GM21576 (cell line): ENCODE data around the gene RAB6B.

Source experiments
- ATAC-seq: cut with Tn5 transposase; IDR thresholded peaks from one replicate; pipeline ENCODE4 v1.9.1; 2021; ENCODE audit warnings: mild to moderate bottlenecking, moderate library complexity; ENCODE audit not compliant: unreplicated experiment

RAB6B gene

DNA sequence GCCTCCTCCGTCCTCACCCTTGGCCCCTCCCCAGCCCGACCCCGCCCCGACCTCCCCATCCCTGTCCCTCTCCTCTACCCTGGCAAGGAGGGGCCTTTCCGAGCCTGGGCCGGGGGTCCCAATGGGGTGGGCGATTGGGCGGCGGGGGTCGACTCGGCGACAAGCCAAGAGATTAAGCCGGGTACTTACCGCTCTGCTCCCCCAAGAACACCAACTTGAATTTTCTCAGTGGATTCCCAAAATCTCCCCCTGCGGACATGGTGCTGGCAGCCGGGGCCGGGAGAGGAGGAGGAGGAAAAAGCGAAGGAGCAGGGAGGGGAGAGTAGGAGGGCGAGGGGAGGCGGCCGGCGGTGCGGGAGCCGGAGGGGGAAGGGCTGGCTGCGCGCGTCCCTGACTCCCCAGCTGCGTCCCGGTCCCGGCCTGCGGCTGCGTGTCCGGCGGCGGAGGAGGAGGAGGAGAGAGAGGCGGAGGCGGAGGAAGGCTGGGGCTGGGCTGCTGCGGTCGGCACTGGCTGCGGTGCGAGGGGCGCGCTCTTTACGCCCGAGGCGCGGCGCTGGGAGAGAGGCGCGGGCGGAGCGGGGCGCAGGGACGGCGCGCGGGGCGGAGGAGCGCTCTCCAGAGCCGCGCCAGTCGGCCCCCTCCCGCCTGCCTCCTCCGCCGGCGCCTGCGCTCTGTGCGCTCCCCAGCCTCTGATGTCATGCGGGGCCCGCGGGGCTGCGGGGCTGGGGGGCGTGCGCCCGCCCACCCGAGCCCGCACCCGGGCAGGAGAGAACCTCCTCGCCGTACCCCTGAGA, at the start of gene RAB6B:
Gene RAB6B, minus strand, starts transcription at position 675 of the 794 bp plus-strand sequence. Its CDS starts 416 bp downstream, at position 259.
- no peak for ATAC-seq

GRCh38 chr3:133944641-133945380, 49.1 kb upstream of the RAB6B start:
- no peak for ATAC-seq

GRCh38 chr3:133944181-133944580, 48.5 kb upstream of the RAB6B start:
- no peak for ATAC-seq

DNA sequence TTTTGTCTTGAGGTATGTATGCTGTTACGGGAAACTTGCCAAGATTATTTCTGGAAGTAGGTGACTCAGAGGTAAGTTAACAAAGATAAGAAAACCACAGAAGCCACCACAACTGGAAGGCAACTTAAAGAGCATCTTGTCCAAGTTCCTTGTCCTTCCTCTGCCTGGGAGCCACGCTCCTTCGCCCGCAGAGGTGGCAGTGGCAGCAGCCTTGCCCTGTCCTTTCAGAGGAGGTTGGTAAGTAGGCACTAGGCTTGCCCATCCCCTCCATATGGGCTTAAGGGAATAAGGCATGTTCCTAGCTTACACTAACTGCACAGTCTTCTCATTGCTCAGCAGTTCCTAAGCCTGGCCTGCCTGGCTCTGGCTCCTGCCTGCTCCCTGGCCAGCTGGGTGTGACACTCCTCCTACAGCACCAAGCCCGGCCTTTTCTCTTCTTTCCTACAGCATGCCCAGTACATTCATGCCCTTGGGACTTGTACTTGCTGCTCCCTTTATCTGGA, 48.0 kb upstream of the RAB6B start:
- ATAC-seq, result no peak

DNA sequence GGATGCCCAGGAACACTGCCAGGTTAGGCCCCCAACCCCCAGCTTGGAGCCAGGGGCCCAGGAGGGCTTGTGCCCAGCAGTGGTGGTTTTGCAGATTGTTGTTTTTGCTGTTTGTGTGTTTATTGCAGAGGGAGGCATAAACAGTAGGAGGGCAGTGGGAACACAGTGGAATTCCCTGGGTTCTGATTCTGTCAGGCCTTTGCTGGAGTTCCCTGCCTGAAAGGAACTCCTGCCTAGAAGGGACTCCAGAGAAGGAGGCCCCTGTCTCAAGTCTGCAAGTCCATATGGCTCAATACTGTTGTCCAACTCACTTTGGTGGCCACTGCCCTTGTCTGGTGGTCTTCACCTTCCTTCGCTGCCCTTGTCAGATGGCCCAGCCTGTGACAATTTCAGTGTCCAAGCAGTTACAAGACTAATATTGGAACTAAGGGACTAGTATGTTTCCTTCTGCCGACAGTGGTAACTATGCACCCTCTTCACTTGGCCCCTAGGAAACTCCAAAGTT, 47.4 kb upstream of the RAB6B start:
- ATAC-seq, result no peak

DNA sequence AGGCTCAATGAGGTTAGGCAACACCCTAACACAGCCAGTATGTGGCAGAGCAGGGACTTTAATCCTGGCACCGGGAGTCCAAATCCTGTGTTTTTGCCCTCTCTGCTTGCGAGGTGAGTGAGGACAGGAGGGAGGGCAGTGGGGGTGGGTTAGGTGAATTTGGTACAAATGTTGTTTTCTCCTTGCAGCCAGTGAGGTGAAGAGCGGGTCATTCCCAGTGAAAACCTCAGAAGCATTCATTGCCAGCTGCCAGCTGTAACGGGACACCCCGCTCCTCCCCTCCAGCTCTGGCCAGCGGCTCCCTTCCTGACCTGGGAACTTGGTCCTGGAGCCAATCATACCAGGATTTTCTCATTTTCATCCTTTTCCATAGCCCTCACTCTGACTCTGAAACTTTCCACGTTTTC, 45.7 kb upstream of the RAB6B start:
- no peak for ATAC-seq

DNA sequence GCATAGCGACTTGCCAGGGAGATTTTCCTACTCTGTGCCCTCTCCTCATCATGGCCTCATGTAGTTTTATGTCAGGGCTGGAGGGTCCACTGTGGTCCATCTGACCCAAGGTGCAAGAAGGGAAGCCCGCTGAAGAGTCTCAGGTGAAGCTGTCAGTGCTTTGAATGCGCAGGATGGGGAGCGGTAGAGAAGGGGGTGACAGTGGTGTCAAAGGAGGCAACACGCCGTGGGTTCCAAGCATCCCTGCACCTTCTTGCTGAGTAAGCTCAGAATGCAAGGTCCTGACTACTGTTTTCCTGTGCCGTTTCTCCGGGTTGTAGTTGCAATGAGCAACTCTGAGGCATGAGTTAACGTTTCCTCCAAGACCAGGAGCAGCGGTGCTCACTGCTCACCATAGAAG, 44.9 kb upstream of the RAB6B start:
- no peak for ATAC-seq

GRCh38 chr3:133939463-133939835, 43.8 kb upstream of the RAB6B start:
- no peak for ATAC-seq

- no peak for ATAC-seq
Observed at GRCh38 chr3:133938770-133939462, 43.2 kb upstream of the RAB6B start.

- no peak for ATAC-seq
Observed at GRCh38 chr3:133937756-133938601, 42.3 kb upstream of the RAB6B start.

- ATAC-seq, result no peak
Observed at GRCh38 chr3:133937061-133937686, 41.5 kb upstream of the RAB6B start.

DNA sequence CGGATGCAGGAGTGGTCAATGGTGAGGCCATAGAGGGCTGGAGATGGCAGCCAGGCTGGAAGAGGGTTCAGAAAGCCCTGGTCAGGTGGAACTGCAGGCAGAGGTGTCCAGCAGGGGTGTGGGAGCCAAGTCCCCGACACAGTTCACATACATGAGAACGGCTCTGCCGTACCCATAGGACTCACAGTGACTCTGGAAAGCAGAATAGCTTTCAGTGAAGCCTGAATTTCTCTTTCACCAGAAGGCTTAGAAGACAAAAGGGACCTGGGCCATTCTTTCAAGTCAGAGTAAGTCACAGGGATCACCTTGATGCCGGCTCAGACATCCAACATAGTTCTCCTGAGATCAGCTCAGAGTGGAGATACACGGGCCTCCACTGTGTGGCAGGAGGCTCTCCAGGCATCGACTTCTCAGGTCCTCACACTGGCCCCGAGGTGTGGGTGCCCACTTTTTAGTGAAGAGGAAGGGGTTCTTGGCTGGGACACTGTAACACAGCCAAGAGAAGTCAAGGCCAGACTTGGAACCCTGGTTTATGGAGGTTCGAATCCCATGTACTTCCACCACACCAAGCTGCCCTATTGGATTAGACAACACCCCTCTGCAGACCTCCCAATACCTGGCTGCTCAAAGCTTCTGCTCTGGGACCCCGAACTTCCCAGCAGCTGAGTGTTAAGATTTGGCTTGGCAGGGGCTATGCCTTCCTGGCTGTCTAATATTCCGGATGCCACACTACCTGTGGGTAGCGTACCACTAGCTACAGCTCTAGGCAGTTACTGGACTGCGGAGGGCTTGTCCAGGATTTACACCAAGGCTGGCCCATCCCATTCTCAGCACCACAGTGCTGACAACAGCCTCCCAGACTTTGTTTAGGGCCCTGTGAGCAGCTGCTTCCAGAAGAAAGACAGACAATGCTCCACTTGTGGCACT, 40.4 kb upstream of the RAB6B start:
- ATAC-seq, result no peak

DNA sequence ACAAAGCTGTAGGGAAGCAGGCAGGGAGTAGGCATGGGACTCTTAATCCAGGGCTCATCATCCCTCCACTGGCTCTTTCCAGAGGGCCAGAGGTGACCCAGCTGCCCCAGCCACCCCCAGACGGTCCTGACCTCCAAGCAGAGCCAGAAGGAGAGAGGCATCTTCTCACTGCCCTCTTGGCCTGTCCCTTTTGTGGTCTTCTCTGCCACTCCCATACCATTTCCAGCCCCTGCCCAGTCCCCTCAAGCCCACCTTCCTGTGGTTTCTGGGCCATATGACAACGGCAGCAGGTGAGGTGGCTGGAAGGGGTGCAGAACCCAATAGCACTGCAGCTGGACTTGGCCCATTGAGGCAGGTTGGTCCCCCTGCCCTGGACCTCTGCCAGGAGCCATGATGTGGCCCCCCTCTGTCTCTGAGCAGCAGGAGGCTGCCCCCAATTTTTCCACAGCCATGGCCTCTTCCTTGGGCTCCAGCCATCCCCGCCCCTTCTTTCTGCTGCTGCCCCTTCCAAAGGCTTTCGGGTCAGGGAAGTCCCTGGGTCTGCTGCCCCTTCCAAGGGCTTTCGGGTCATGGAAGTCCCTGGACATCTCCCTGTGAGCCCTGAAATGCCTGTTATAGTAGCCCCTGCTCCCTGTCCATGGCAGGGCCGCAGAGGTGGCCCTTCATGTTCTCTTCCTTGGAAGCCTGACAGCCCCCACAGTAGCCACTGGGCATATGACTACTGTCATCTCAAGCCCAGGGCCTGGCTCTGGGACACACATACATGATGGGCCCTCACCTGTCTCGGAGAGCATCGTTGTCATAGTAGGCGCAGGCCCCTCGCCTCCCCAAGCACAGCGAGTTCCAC, 39.5 kb upstream of the RAB6B start:
- no peak for ATAC-seq

DNA sequence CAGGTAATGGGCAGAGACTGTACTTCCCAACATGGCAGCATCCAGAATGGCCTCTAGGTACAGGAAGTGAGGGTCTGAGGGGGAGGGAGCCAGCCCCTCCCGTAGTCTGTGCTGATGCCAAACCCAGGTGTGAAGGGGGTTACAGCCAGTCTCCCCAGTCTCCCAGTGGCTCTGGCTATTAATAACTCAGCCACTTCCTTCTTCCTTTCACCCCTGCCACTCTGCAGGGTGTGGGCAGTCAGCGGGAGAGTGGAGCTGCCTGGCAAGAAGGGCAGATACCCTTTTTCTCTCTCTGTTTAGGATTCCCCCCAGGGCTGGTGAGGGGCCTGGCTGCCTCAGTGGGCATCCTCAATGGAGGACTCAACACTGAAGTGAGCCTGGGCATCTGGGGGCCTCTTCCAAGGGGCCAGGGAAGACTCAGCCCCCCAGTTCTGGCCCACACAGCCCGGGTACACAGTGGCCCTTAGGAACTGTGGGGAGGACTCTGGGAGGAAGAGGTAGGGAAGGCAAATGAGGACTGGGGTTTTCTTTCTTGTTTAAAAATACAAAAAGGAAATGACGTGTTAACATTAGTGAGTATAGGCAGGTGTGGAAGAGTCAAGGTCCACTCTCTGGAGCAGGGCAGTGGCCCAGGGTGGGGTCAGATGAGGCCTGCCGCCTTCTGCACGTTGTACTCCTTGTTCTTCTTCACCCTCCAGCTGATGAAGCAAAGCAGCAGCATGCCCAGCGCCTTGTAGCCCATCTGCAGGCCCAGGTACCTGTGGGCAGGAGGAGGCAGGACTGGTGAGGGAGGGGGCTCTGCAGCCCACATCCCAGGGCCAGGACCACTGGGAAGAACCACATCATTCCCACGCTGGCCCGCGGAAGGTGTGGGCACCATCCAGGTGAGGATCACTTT, 38.6 kb upstream of the RAB6B start:
- ATAC-seq, result no peak

DNA sequence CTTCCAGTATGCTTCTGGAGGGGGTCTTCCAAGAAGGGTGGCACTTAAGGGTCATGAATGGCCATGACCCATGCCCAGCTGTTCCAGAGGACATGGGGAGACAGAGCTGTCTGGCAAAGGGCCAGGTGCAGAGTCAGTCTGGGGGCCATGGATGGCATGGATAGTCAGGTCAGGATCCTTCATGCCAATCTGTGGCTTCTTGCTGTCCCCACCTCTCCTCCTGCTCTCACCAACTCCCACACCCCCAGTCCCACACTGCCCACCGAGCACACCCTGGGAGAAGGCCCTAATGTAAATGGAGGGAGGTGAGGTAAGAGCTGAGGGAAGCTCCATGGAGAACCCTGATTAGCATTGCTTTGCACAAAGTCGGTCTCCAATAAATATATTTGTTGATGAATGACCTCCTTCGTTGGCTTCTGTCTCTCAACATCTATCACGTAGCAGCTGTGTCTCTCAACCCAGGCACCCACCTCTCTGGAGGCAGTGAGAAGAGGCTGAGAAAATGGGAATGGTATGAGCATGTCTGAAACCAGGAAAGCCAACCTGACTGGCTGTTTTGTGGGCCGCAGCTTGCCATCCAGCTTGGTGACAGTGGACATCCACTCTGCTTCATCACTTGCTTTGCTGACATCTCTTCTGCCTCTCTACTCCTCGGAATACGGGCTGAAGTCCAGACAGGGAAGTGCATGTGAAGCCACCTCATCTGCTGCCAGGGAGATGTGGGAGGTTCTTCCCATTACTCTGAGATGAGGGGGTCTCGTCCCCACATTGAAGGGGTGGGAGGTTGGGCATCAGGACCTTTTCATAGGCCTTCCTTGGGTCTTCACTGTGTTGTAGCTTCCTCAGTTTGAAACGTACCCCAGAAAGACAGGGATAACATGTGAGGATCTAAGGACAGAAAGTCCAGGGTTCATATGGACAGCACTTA, 37.7 kb upstream of the RAB6B start:
- ATAC-seq, result no peak

- no peak for ATAC-seq
Observed at GRCh38 chr3:133932009-133932408, 36.3 kb upstream of the RAB6B start.
